Neuronal stem cell (in vitro differentiated cells): ENCODE results near the gene UNC45A.
"Not testable (repeated sequence)": the region's sequence is repeated elsewhere in the genome, so short reads cannot be mapped to it uniquely, and the experiment has no call there.

Experiments
- DNase-seq: peaks from one replicate; pipeline ENCODE4 v3.0.0-alpha.2; 2013; ENCODE audit warnings: low spot score
- H2AFZ ChIP-seq: one replicate; pipeline ENCODE4 v1.6.1; 2013; ENCODE audit warnings: mild to moderate bottlenecking, low read length, inconsistent platforms
- H2AK5ac ChIP-seq: 2 replicates; pipeline ENCODE4 v1.6.1; 2013; ENCODE audit warnings: low read depth, mild to moderate bottlenecking, inconsistent platforms, low read length, moderate library complexity, mixed read lengths
- H2BK120ac ChIP-seq: 2 replicates; pipeline ENCODE4 v1.6.1; 2013; ENCODE audit warnings: low read depth, mild to moderate bottlenecking, inconsistent platforms, low read length, moderate library complexity, mixed read lengths
- H2BK12ac ChIP-seq: one replicate; pipeline ENCODE4 v1.6.1; 2013; ENCODE audit warnings: low read length, inconsistent platforms
- H2BK15ac ChIP-seq: 2 replicates; pipeline ENCODE4 v1.6.1; 2013; ENCODE audit warnings: mild to moderate bottlenecking, low read length, inconsistent platforms, mixed read lengths
- H2BK5ac ChIP-seq: one replicate; pipeline ENCODE4 v1.6.1; 2013; ENCODE audit warnings: inconsistent platforms, mild to moderate bottlenecking, low read length, moderate library complexity
- H3K14ac ChIP-seq: one replicate; pipeline ENCODE4 v1.6.1; 2013; ENCODE audit warnings: low read length, inconsistent platforms
- H3K18ac ChIP-seq: 2 replicates; pipeline ENCODE4 v1.6.1; 2013; ENCODE audit warnings: low read length, inconsistent platforms
- H3K23ac ChIP-seq: 2 replicates; pipeline ENCODE4 v1.6.1; 2013; ENCODE audit warnings: low read depth, mild to moderate bottlenecking, mixed read lengths, low read length, inconsistent platforms; ENCODE audit not compliant: poor library complexity
- H3K27ac ChIP-seq: replicated peaks from 3 replicates; pipeline ENCODE4 v1.5.1; 2013; ENCODE audit warnings: low read length, inconsistent platforms
- H3K27me3 ChIP-seq, 3 experiments: 2 replicates each; pipeline ENCODE4 v1.6.1; 2013; ENCODE audit warnings: low read length in 3 of 3, mild to moderate bottlenecking in 2 of 3, inconsistent platforms in 1 of 3, low read depth in 1 of 3, mixed read lengths in 1 of 3, moderate library complexity in 1 of 3; ENCODE audit not compliant: control insufficient read depth in 3 of 3, insufficient read depth in 3 of 3
- H3K36me3 ChIP-seq, 2 donors: replicated peaks in 1 of 2; 2 replicates each; pipeline ENCODE4 v1.6.1; 2013; ENCODE audit warnings: low read length in 2 of 2; ENCODE audit not compliant: control insufficient read depth in 2 of 2, insufficient read depth in 2 of 2
- H3K4ac ChIP-seq: 2 replicates; pipeline ENCODE4 v1.6.1; 2013; ENCODE audit warnings: inconsistent platforms, mild to moderate bottlenecking, low read length, moderate library complexity
- H3K4me1 ChIP-seq, 2 donors: 1 replicate in 1 of 2; 2 replicates in 1 of 2; pipeline ENCODE4 v1.6.1; 2013; ENCODE audit warnings: low read length in 2 of 2, low read depth in 1 of 2; ENCODE audit not compliant: control insufficient read depth in 2 of 2, insufficient read depth in 1 of 2
- H3K4me2 ChIP-seq: one replicate; pipeline ENCODE4 v1.6.1; 2013; ENCODE audit warnings: mild to moderate bottlenecking, low read length, inconsistent platforms; ENCODE audit not compliant: insufficient read depth, poor library complexity, severe bottlenecking
- H3K4me3 ChIP-seq, 2 donors: 2 replicates each; pipeline ENCODE4 v1.5.1; 2013; ENCODE audit warnings: low read length in 2 of 2, mild to moderate bottlenecking in 2 of 2, inconsistent platforms in 1 of 2, moderate library complexity in 1 of 2
- H3K79me1 ChIP-seq: one replicate; pipeline ENCODE4 v1.6.1; 2013; ENCODE audit warnings: low read depth, mild to moderate bottlenecking, inconsistent platforms, low read length, moderate library complexity
- H3K9ac ChIP-seq: one replicate; pipeline ENCODE4 v1.6.1; 2013; ENCODE audit warnings: mild to moderate bottlenecking, low read depth, low read length, inconsistent platforms; ENCODE audit not compliant: poor library complexity
- H3K9me3 ChIP-seq, 2 donors: replicated peaks in 1 of 2; 2 replicates each; pipeline versions ENCODE3 to v1.6.1; 2013; ENCODE audit warnings: low read length in 2 of 2, mild to moderate bottlenecking in 2 of 2, inconsistent platforms in 1 of 2, low read depth in 1 of 2, mixed read lengths in 1 of 2, moderate library complexity in 1 of 2; ENCODE audit not compliant: control insufficient read depth in 2 of 2, insufficient read depth in 1 of 2
- H4K8ac ChIP-seq: one replicate; pipeline ENCODE4 v1.6.1; 2013; ENCODE audit warnings: low read depth, mild to moderate bottlenecking, inconsistent platforms, low read length, moderate library complexity
- H4K91ac ChIP-seq: one replicate; pipeline ENCODE4 v1.6.1; 2013; ENCODE audit warnings: low read length, low read depth, mild to moderate bottlenecking, inconsistent platforms; ENCODE audit not compliant: poor library complexity
- WGBS, 2 donors: extraction: QIAGEN DNeasy Blood & Tissue Kit; methylation state at CpG; one replicate each; pipeline ENCODE4 v1.1.7; 2013; ENCODE audit warnings: missing lambda C conversion rate in 2 of 2, mixed read lengths in 1 of 2; ENCODE audit not compliant: insufficient read length in 2 of 2, insufficient replicate concordance in 1 of 2; ENCODE audit errors: extremely low coverage in 2 of 2; 5-methylcytosine and 5-hydroxymethylcytosine counted together

Gene UNC45A

DNA sequence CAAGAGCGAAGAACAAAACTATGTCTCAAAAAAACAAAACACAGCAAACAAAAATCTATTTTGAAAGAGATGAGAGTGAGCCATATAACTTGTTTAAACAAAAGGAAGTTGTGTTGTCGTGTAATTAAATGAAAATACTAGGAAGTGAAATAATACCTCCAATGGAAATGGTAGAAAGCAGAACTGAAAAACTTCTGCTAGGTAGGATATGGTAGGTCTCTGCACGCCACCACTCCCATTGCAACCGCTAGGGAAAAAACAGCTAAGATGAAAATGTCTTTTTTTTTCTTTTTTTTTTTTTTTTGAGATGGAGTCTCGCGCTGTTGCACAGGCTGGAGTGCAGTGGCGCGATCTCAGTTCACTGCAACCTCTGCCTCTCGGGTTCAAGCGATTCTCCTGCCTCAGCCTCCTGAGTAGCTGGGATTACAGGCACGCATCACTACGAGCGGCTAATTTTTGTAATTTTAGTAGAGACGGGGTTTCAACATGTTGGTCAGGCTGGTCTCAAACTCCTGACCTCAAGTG, 37.9 kb upstream of the UNC45A start:
- DNase-seq: not testable (repeated sequence)

DNA sequence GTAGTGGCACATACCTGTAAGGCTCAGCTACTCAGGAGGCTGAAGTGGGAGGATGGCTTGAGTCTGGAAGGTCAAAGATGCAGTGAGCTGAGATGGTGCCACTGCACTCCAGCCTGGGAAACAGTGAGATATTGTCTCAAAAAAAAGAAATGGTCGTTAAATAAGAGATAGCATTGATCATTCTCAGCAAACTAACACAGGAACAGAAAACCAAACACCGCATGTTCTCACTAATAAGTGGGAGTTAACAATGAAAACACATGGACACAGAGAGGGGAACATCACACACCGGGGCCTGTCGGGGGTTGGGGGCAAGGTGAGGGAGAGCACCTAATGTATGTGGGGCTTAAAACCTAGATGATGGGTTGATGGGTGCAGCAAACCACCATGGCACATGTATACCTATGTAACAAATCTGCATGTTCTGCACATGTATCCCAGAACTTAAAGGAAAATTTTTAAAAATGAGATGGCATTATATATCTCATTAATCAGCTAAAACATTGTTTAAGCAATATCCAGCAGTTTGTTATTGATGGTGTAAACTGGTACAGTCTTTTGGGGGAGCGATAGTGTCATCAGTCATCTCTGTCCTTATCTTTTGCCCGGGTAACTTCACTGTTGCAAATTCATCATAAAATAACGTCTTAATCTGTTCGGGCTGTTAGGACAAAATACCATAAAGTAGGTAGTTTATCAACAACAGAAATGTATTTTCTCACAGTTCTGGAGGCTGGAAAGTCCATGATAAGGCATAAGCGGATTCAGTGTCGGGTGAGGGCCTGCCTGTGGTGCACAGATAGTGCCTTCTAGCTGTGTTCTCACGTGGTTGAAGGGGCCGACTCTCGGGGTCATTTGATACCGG, 33.7 kb upstream of the UNC45A start:
- Histone ChIP-seq H4K8ac (no peak overlapping the region), H2BK12ac (no peak overlapping the region), H3K27ac (no peak overlapping the region), H3K4ac (no peak overlapping the region), H3K27me3 (peaks cover 0 to 5% (median 0%) of the 10 kb centered on the region in 3 experiments), H3K79me1 (no peaks in the 10 kb centered on the region), H3K4me1 (peaks cover 6 to 9% of the 10 kb centered on the region in 2 donors), H4K91ac (no peak overlapping the region), H3K14ac (no peak overlapping the region), H2AFZ (peak overlapping the region; percentile 93), H3K18ac (no peak overlapping the region), H2BK5ac (no peak overlapping the region), H3K9me3 (peaks cover 0 to 2% of the 10 kb centered on the region in 2 donors), H3K23ac (no peak overlapping the region), H3K4me3 (peak overlapping the region in 1 of 2 donors; percentile 58), H2BK120ac (no peak overlapping the region), H3K9ac (no peak overlapping the region), H2BK15ac (no peak overlapping the region), H3K36me3 (peaks cover 12 to 17% of the 10 kb centered on the region in 2 donors), H3K4me2 (peak overlapping the region; percentile 12), H2AK5ac (no peak overlapping the region)
- no CpG with 5 or more reads among the region's 14 CpGs for WGBS, 2 donors
- DNase-seq: no peak

More for the DNA sequence above, 37.9 kb upstream of the UNC45A start:
- H3K27me3 ChIP-seq, H3K18ac ChIP-seq, H2BK15ac ChIP-seq, H2BK120ac ChIP-seq, H2AK5ac ChIP-seq, H3K79me1 ChIP-seq, H3K4me1 ChIP-seq, H3K27ac ChIP-seq, H3K9me3 ChIP-seq, H2AFZ ChIP-seq, H4K8ac ChIP-seq, H2BK5ac ChIP-seq, H3K4me3 ChIP-seq, H3K36me3 ChIP-seq, H3K23ac ChIP-seq, H3K14ac ChIP-seq, H3K4ac ChIP-seq, H4K91ac ChIP-seq, H2BK12ac ChIP-seq, H3K9ac ChIP-seq, H3K4me2 ChIP-seq: not testable (repeated sequence)
- 100% methylated on average over 1 of the region's 14 CpGs; no CpG with 5 or more reads in 1 of the 2 donors for WGBS, 2 donors

DNA sequence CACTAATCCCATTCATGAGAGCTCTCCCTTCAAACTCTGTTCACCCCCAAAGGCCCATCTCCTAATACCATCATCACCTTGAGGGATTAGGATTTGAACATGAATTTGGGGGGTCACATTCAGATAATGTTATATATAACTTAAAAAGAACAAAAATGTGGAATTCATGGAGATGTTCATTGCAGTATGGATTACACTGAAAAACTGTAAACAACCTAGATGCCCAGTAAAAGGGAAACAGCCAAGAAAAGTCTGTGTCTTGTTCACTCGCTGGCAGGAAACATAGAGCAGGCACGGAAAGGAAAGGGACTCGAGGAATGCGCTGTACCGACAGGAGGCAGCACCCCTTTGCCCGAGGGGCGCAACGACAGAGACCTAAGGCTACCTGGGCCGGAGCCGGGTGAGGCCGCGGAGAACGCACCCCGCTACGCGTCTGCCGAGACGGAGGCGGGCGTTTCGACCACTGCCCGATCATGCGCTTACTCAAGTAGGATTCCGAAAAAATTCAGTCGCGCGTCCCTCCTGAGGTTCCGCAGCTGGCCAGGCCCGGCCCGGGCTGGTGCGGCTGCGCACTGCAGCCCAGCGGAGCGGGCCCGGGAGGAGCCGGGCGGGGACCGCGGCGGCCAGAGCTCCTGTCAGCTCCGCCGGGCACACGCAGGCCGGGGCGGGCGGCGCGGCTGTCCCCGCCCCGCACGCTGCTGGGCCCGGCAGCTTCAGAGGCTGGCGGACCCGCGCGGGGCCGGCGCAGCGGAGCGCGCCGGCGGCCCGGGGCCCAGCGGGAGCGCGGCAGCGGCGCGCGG, 32.8 kb upstream of the UNC45A start:
- no peak overlapping the region for H2BK5ac ChIP-seq

More for the DNA sequence above, 32.8 kb upstream of the UNC45A start:
- Histone ChIP-seq H2BK120ac (no peak overlapping the region), H3K9me3 (peaks cover 0 to 2% of the 10 kb centered on the region in 2 donors), H3K27ac (peak overlapping the region; percentile 75), H4K91ac (no peak overlapping the region), H2BK15ac (no peak overlapping the region), H3K79me1 (no peaks in the 10 kb centered on the region), H3K14ac (peak overlapping the region; percentile 86), H2AK5ac (no peak overlapping the region), H2AFZ (peak overlapping the region; percentile 95), H3K4me2 (peak overlapping the region; percentile 86), H3K18ac (peak overlapping the region; percentile 98), H3K27me3 (peaks cover 0 to 5% (median 0%) of the 10 kb centered on the region in 3 experiments), H3K4me1 (peaks cover 6 to 9% of the 10 kb centered on the region in 2 donors), H3K23ac (peak overlapping the region; percentile 90), H3K9ac (peak overlapping the region; percentile 89), H2BK12ac (peak overlapping the region; percentile 17), H4K8ac (no peak overlapping the region), H3K36me3 (peaks cover 19 to 26% of the 10 kb centered on the region in 2 donors), H3K4me3 (peak overlapping the region; percentile 58 to 93), H3K4ac (no peak overlapping the region)
- peak; percentile 71 for DNase-seq
- WGBS, 2 donors: no CpG with 5 or more reads among the region's 71 CpGs
